ENCODE data around the gene DAZAP1. TPM values are rescaled to one million over a fixed set of nuclear protein-coding genes. Genes with fewer than 3 reads are reported as not detected.
A peak's percentile ranks its signal among the peaks of the same experiment; 100 is the strongest.

The DAZAP1 gene
- total RNA-seq, 1 experiment from 2014 or later: 360 TPM

GRCh38 chr19:1364070-1364704, 43.2 kb upstream of the DAZAP1 start (continued):
- TF ChIP-seq HMGXB4 (CRISPR knock-in tag; IDR thresholded peaks at IDR 0.05) (no peak), TP53 (CRISPR knock-in tag; IDR thresholded peaks at IDR 0.05) (no peak), USF2 (CRISPR knock-in tag; IDR thresholded peaks at IDR 0.05) (no peak), ATF2 (CRISPR knock-in tag; IDR thresholded peaks at IDR 0.05; ENCODE audit: borderline replicate concordance, low read depth) (no peak), FOXP4 (CRISPR knock-in tag; IDR thresholded peaks at IDR 0.05) (no peak), ETV6 (CRISPR knock-in tag; IDR thresholded peaks at IDR 0.05) (no peak), STAT6 (CRISPR knock-in tag; conservative IDR thresholded peaks at IDR 0.05; ENCODE audit: low read depth) (no peak), ZNF263 (CRISPR knock-in tag; IDR thresholded peaks at IDR 0.05; ENCODE audit: low read depth) (no peak)

- CTCF ChIA-PET: no interaction called here
- DNase-seq (ENCODE audit: low spot score) (no peak), ATAC-seq (no peak)
- TF ChIP-seq ARID4B (CRISPR knock-in tag; IDR thresholded peaks at IDR 0.05; ENCODE audit: borderline replicate concordance) (no peak), NFE2L1 (CRISPR knock-in tag; IDR thresholded peaks at IDR 0.05) (no peak), FOXP4 (CRISPR knock-in tag; IDR thresholded peaks at IDR 0.05) (no peak), ZNF671 (CRISPR knock-in tag; IDR thresholded peaks at IDR 0.05) (no peak)
- POLR2A ChIA-PET: no interaction called here
- peaks cover 48% of the 10 kb centered on the region for H3K36me3 Mint-ChIP-seq
- H3K27me3 Mint-ChIP-seq (ENCODE audit: low read depth): no peaks in the 10 kb centered on the region
- peak overlapping the region; percentile 81 for H3K27ac Mint-ChIP-seq
- no peaks in the 10 kb centered on the region; the same call in 1 of the 2 replicates for H3K4me1 Mint-ChIP-seq
- H3K9me3 Mint-ChIP-seq: no peaks in the 10 kb centered on the region
- no peak overlapping the region for H3K4me3 Mint-ChIP-seq
These were observed 41.8 kb upstream of the DAZAP1 start for GRCh38 chr19:1365319-1366269.
